GM23338 (cell line): ENCODE data around the gene FUT3. TPM values are rescaled to one million over a fixed set of nuclear protein-coding genes. Genes with fewer than 3 reads are reported as not detected.

Source experiments
- ATAC-seq: fragments of 200-7000 bp; cut with Tn5 transposase; 3 replicates; pipeline ENCODE4 v1.9.1; 2020
- DNase-seq: peaks from one replicate; pipeline ENCODE4 v3.0.0-alpha.2; 2015; ENCODE audit warnings: low spot score
- H2AFZ ChIP-seq: fragments of 200-600 bp; sonication (generic); 2 replicates; pipeline ENCODE4 v1.8.0; 2016; ENCODE audit warnings: antibody characterized with exemption, mild to moderate bottlenecking, moderate library complexity
- H3F3A ChIP-seq: fragments of 200-600 bp; sonication (generic); replicated peaks from 2 replicates; pipeline ENCODE4 v1.8.0; 2017; ENCODE audit warnings: antibody characterized with exemption, mixed run types, low read depth
- H3K27ac ChIP-seq: fragments of 200-600 bp; sonication (generic); 2 replicates; pipeline ENCODE4 v1.6.1; 2016; ENCODE audit warnings: low read depth
- H3K27me3 ChIP-seq: fragments of 200-600 bp; sonication (generic); 2 replicates; pipeline ENCODE4 v1.8.0; 2016; ENCODE audit warnings: mild to moderate bottlenecking, mixed run types, moderate library complexity; ENCODE audit not compliant: insufficient read depth
- H3K36me3 ChIP-seq: fragments of 200-600 bp; sonication (generic); 2 replicates; pipeline ENCODE4 v1.8.0; 2016; ENCODE audit warnings: mild to moderate bottlenecking; ENCODE audit not compliant: insufficient read depth
- H3K4me1 ChIP-seq: fragments of 200-600 bp; sonication (generic); 2 replicates; pipeline ENCODE4 v1.8.0; 2016; ENCODE audit warnings: mild to moderate bottlenecking, moderate library complexity; ENCODE audit not compliant: insufficient read depth
- H3K4me2 ChIP-seq: fragments of 200-600 bp; sonication (generic); 2 replicates; pipeline ENCODE4 v1.7.1; 2017; ENCODE audit warnings: mixed run types
- H3K4me3 ChIP-seq: fragments of 200-600 bp; sonication (generic); 2 replicates; pipeline ENCODE4 v1.6.1; 2016; ENCODE audit warnings: mixed run types
- H3K79me2 ChIP-seq: fragments of 200-600 bp; sonication (generic); replicated peaks from 2 replicates; pipeline ENCODE4 v1.8.0; 2017; ENCODE audit warnings: mild to moderate bottlenecking; ENCODE audit not compliant: insufficient read depth
- H3K9me2 ChIP-seq: fragments of 200-600 bp; sonication (generic); 2 replicates; pipeline ENCODE4 v1.8.0; 2017; ENCODE audit not compliant: insufficient read depth
- H4K20me1 ChIP-seq: fragments of 200-600 bp; sonication (generic); replicated peaks from 2 replicates; pipeline ENCODE4 v1.8.0; 2017; ENCODE audit warnings: mild to moderate bottlenecking; ENCODE audit not compliant: insufficient read depth
- H3K27ac Mint-ChIP-seq: 2 replicates; pipeline ENCODE4 v1.8.0; 2020; ENCODE audit warnings: inconsistent platforms, mild to moderate bottlenecking, moderate library complexity, mixed read lengths
- H3K27me3 Mint-ChIP-seq: 3 replicates; pipeline ENCODE4 v1.8.0; 2022; ENCODE audit warnings: low read depth, mild to moderate bottlenecking, moderate library complexity, mixed read lengths, inconsistent platforms; ENCODE audit not compliant: insufficient read depth, poor library complexity
- H3K36me3 Mint-ChIP-seq: 3 replicates; pipeline ENCODE4 v1.8.0; 2021; ENCODE audit warnings: low read depth, mild to moderate bottlenecking, inconsistent platforms, moderate library complexity, mixed read lengths
- H3K4me1 Mint-ChIP-seq: 3 replicates; pipeline ENCODE4 v1.8.0; 2020; ENCODE audit warnings: mild to moderate bottlenecking, inconsistent platforms, mixed read lengths
- H3K4me3 Mint-ChIP-seq: 3 replicates; pipeline ENCODE4 v1.8.0; 2021; ENCODE audit warnings: moderate library complexity, mild to moderate bottlenecking, inconsistent platforms, mixed read lengths
- H3K9me3 Mint-ChIP-seq: 3 replicates; pipeline ENCODE4 v1.8.0; 2020; ENCODE audit warnings: moderate library complexity, mild to moderate bottlenecking, inconsistent platforms, mixed read lengths
- CTCF ChIP-seq, 2 experiments: fragments of 200-600 bp in 1 of 2; sonication (generic) in 1 of 2; conservative IDR thresholded peaks; 2 replicates each; pipeline versions ENCODE4 v1.5.1 to v1.6.1; 2016 to 2017; ENCODE audit warnings: antibody characterized with exemption in 2 of 2, low read depth in 2 of 2, mild to moderate bottlenecking in 2 of 2, moderate library complexity in 1 of 2
- EZH2phosphoT487 ChIP-seq: fragments of 200-600 bp; sonication (generic); IDR thresholded peaks from one replicate; pipeline ENCODE4 v1.8.1; 2018; ENCODE audit warnings: antibody characterized with exemption; ENCODE audit not compliant: unreplicated experiment
- JUNB ChIP-seq: IDR thresholded peaks from one replicate; pipeline ENCODE4 v1.6.1; 2016; ENCODE audit warnings: antibody characterized with exemption; ENCODE audit not compliant: unreplicated experiment
- STAT1 ChIP-seq: IDR thresholded peaks from one replicate; pipeline ENCODE4 v1.6.1; 2016; ENCODE audit warnings: antibody characterized with exemption; ENCODE audit not compliant: unreplicated experiment
- polyA plus RNA-seq: library from polyadenylated mRNA; unstranded; fragments of >200 nt; fragmentation: Nextera tagmentation; extraction: Ambion mirVana; gene quantifications from 2 replicates; pipeline ENCODE4 v1.2.1, GENCODE V29; 2016
- total RNA-seq: library from RNA; depleted of rRNA; stranded (reverse); fragments of >200 nt; shearing (Covaris generic); gene quantifications from 2 replicates; pipeline ENCODE4 v1.2.3, GENCODE V29; 2014

The FUT3 gene
- total and polyA plus RNA-seq, 2 experiments from 2014 or later, result 0.45 TPM; not detected in 1

GRCh38 chr19:5823579-5824281, 27.5 kb downstream of the FUT3 start:
- Histone ChIP-seq H3K4me2 (no peak overlapping the region), H3K36me3 (no peaks in the 10 kb centered on the region), H3K4me3 (no peak overlapping the region), H3K9me2 (no peaks in the 10 kb centered on the region), H3K27ac (no peak overlapping the region), H2AFZ (no peak overlapping the region), H3K27me3 (no peaks in the 10 kb centered on the region), H3K79me2 (no peaks in the 10 kb centered on the region), H3F3A (no peaks in the 10 kb centered on the region), H4K20me1 (no peaks in the 10 kb centered on the region; the same call in 1 of the 2 replicates), H3K4me1 (peaks cover 4% of the 10 kb centered on the region; the same call in 1 of the 2 replicates)
- Mint-ChIP-seq H3K27me3 (peaks cover 22% of the 10 kb centered on the region), H3K4me3 (no peak overlapping the region), H3K36me3 (no peaks in the 10 kb centered on the region), H3K9me3 (peaks cover 2% of the 10 kb centered on the region; the same call in 1 of the 3 replicates), H3K4me1 (peaks cover 7% of the 10 kb centered on the region), H3K27ac (no peak overlapping the region)
- DNase-seq (peak; percentile 62), ATAC-seq (peak; percentile 8; the same call in 2 of the 3 replicates)
- TF ChIP-seq CTCF (conservative IDR thresholded peaks at IDR 0.05; ENCODE audit: low read depth in 2 of 2) (peak; percentile 34 to 69; a peak in 2 of 4 replicates), JUNB (no peak), STAT1 (no peak), EZH2phosphoT487 (no peak)

GRCh38 chr19:5822181-5822844, 28.9 kb downstream of the FUT3 start:
- peaks cover 4% of the 10 kb centered on the region; the same call in 1 of the 2 replicates for H3K4me1 ChIP-seq
- H3K27me3 ChIP-seq, result no peaks in the 10 kb centered on the region
- TF ChIP-seq EZH2phosphoT487 (no peak), CTCF (conservative IDR thresholded peaks at IDR 0.05; ENCODE audit: low read depth in 2 of 2) (0 out of 4 replicates have a peak, but pooled peaks of 1 of the 2 experiments have one; percentile 8)
- H3K36me3 ChIP-seq, result no peaks in the 10 kb centered on the region
- no peak overlapping the region for H3K4me2 ChIP-seq
- H3F3A ChIP-seq, result no peaks in the 10 kb centered on the region
- Mint-ChIP-seq H3K4me1 (peaks cover 7% of the 10 kb centered on the region), H3K27me3 (peaks cover 16% of the 10 kb centered on the region), H3K36me3 (no peaks in the 10 kb centered on the region), H3K27ac (no peak overlapping the region), H3K9me3 (peaks cover 2% of the 10 kb centered on the region; the same call in 1 of the 3 replicates), H3K4me3 (no peak overlapping the region)
- H2AFZ ChIP-seq, result no peak overlapping the region
- H3K4me3 ChIP-seq, result no peak overlapping the region
- DNase-seq, result no peak
- ATAC-seq, result no peak
- no peaks in the 10 kb centered on the region for H3K9me2 ChIP-seq
- H3K79me2 ChIP-seq, result no peaks in the 10 kb centered on the region
- no peaks in the 10 kb centered on the region; the same call in 1 of the 2 replicates for H4K20me1 ChIP-seq
- H3K27ac ChIP-seq, result no peak overlapping the region
